H9 (cell line): ENCODE results near the gene LAX1. TPM values are rescaled to one million over a fixed set of nuclear protein-coding genes. Genes with fewer than 3 reads are reported as not detected.

ENCODE experiments used
- DNase-seq: peaks from one replicate; pipeline ENCODE4 v3.0.0-alpha.2; 2017
- H2AFZ ChIP-seq: one replicate; pipeline ENCODE4 v1.6.1; 2013; ENCODE audit warnings: mild to moderate bottlenecking, low read length, control low read depth, moderate library complexity
- H2AK5ac ChIP-seq: 2 replicates; pipeline ENCODE4 v1.6.1; 2013; ENCODE audit warnings: low read length, control low read depth, mixed read lengths; ENCODE audit not compliant: insufficient read length
- H2BK120ac ChIP-seq: one replicate; pipeline ENCODE4 v1.6.1; 2013; ENCODE audit warnings: low read depth, mild to moderate bottlenecking, low read length, control low read depth, inconsistent platforms; ENCODE audit not compliant: poor library complexity, severe bottlenecking
- H2BK12ac ChIP-seq: 2 replicates; pipeline ENCODE4 v1.6.1; 2013; ENCODE audit warnings: low read length, control low read depth, mixed read lengths, low read depth; ENCODE audit not compliant: insufficient read length
- H2BK15ac ChIP-seq: 2 replicates; pipeline ENCODE4 v1.6.1; 2013; ENCODE audit warnings: low read depth, low read length, control low read depth
- H2BK20ac ChIP-seq: one replicate; pipeline ENCODE4 v1.6.1; 2013; ENCODE audit warnings: low read depth, mild to moderate bottlenecking, low read length, control low read depth, inconsistent platforms; ENCODE audit not compliant: poor library complexity, severe bottlenecking
- H2BK5ac ChIP-seq: 2 replicates; pipeline ENCODE4 v1.6.1; 2013; ENCODE audit warnings: low read length, control low read depth, mixed read lengths; ENCODE audit not compliant: insufficient read length
- H3K14ac ChIP-seq: 2 replicates; pipeline ENCODE4 v1.6.1; 2013; ENCODE audit warnings: low read length, control low read depth; ENCODE audit not compliant: insufficient read depth
- H3K18ac ChIP-seq: 2 replicates; pipeline ENCODE4 v1.6.1; 2013; ENCODE audit warnings: low read depth, mild to moderate bottlenecking, mixed read lengths, low read length, control low read depth; ENCODE audit not compliant: insufficient read length
- H3K23ac ChIP-seq: 2 replicates; pipeline ENCODE4 v1.6.1; 2013; ENCODE audit warnings: low read length, control low read depth, mixed read lengths, low read depth; ENCODE audit not compliant: insufficient read length
- H3K23me2 ChIP-seq: 2 replicates; pipeline ENCODE4 v1.6.1; 2013; ENCODE audit warnings: low read depth, mild to moderate bottlenecking, mixed read lengths, low read length, control low read depth; ENCODE audit not compliant: insufficient read length, poor library complexity, severe bottlenecking
- H3K27ac ChIP-seq: 2 replicates; pipeline ENCODE4 v1.5.1; 2013; ENCODE audit warnings: low read length, control low read depth, mixed read lengths, low read depth; ENCODE audit not compliant: insufficient read length
- H3K27me3 ChIP-seq: 2 replicates; pipeline ENCODE4 v1.6.1; 2013; ENCODE audit warnings: low read length, control low read depth, inconsistent platforms; ENCODE audit not compliant: insufficient read depth
- H3K4ac ChIP-seq: 2 replicates; pipeline ENCODE4 v1.6.1; 2013; ENCODE audit warnings: low read depth, mild to moderate bottlenecking, control low read depth, inconsistent platforms, low read length, moderate library complexity
- H3K4me1 ChIP-seq: 2 replicates; pipeline ENCODE4 v1.6.1; 2013; ENCODE audit warnings: low read length, control low read depth, inconsistent platforms; ENCODE audit not compliant: insufficient read depth
- H3K4me2 ChIP-seq: 2 replicates; pipeline ENCODE4 v1.6.1; 2013; ENCODE audit warnings: low read length, control low read depth, mixed read lengths; ENCODE audit not compliant: insufficient read length, insufficient read depth
- H3K56ac ChIP-seq: 2 replicates; pipeline ENCODE4 v1.6.1; 2013; ENCODE audit warnings: low read depth, mild to moderate bottlenecking, mixed read lengths, low read length, control low read depth; ENCODE audit not compliant: insufficient read length
- H3K79me1 ChIP-seq: 2 replicates; pipeline ENCODE4 v1.6.1; 2013; ENCODE audit warnings: low read depth, mild to moderate bottlenecking, moderate library complexity, low read length, control low read depth, inconsistent platforms; ENCODE audit not compliant: insufficient read depth, poor library complexity, severe bottlenecking
- H3K79me2 ChIP-seq: 2 replicates; pipeline ENCODE4 v1.6.1; 2013; ENCODE audit warnings: low read length, control low read depth, inconsistent platforms; ENCODE audit not compliant: insufficient read depth
- H3K9ac ChIP-seq: 2 replicates; pipeline ENCODE4 v1.6.1; 2013; ENCODE audit warnings: low read length, control low read depth, mixed read lengths; ENCODE audit not compliant: insufficient read length; ENCODE audit errors: extremely low read depth
- H3K9me3 ChIP-seq: one replicate; pipeline ENCODE4 v1.6.1; 2013; ENCODE audit warnings: low read depth, low read length, inconsistent platforms; ENCODE audit not compliant: control insufficient read depth
- H3T11ph ChIP-seq: one replicate; pipeline ENCODE4 v1.6.1; 2013; ENCODE audit warnings: mild to moderate bottlenecking, low read length, control low read depth, inconsistent platforms
- H4K20me1 ChIP-seq: one replicate; pipeline ENCODE4 v1.6.1; 2013; ENCODE audit not compliant: control insufficient read depth, insufficient read length, insufficient read depth
- H4K5ac ChIP-seq: 2 replicates; pipeline ENCODE4 v1.6.1; 2013; ENCODE audit warnings: low read depth, mild to moderate bottlenecking, mixed read lengths, low read length, control low read depth; ENCODE audit not compliant: insufficient read length
- H4K8ac ChIP-seq: replicated peaks from 2 replicates; pipeline ENCODE4 v1.6.1; 2013; ENCODE audit warnings: low read length, control low read depth, mixed read lengths, low read depth; ENCODE audit not compliant: insufficient read length
- H4K91ac ChIP-seq: 2 replicates; pipeline ENCODE4 v1.6.1; 2013; ENCODE audit warnings: low read depth, mild to moderate bottlenecking, moderate library complexity, mixed read lengths, low read length, control low read depth; ENCODE audit not compliant: insufficient read length
- H3K27ac Mint-ChIP-seq, 3 experiments: 2 replicates in 2 of 3; 3 replicates in 1 of 3; pipeline ENCODE4 v1.8.0; 2020 to 2021; ENCODE audit warnings: mixed read lengths in 3 of 3, mild to moderate bottlenecking in 1 of 3, moderate library complexity in 1 of 3
- H3K27me3 Mint-ChIP-seq: 2 replicates; pipeline ENCODE4 v1.8.0; 2021; ENCODE audit warnings: low read depth, mild to moderate bottlenecking, moderate library complexity, mixed read lengths
- H3K36me3 Mint-ChIP-seq, 3 experiments: 2 replicates in 2 of 3; 3 replicates in 1 of 3; pipeline ENCODE4 v1.8.0; 2020 to 2021; ENCODE audit warnings: low read depth in 3 of 3, mixed read lengths in 3 of 3; ENCODE audit not compliant: insufficient read depth in 1 of 3
- H3K4me1 Mint-ChIP-seq, 2 experiments: 2 replicates each; pipeline ENCODE4 v1.8.0; 2020; ENCODE audit warnings: mixed read lengths in 2 of 2
- H3K4me3 Mint-ChIP-seq, 2 experiments: 2 replicates in 1 of 2; 3 replicates in 1 of 2; pipeline ENCODE4 v1.8.0; 2020 to 2021; ENCODE audit warnings: mild to moderate bottlenecking in 2 of 2, mixed read lengths in 2 of 2, moderate library complexity in 1 of 2
- H3K9me3 Mint-ChIP-seq, 2 experiments: 2 replicates in 1 of 2; 3 replicates in 1 of 2; pipeline ENCODE4 v1.8.0; 2020; ENCODE audit warnings: mild to moderate bottlenecking in 2 of 2, mixed read lengths in 2 of 2, moderate library complexity in 1 of 2
- CTCF ChIP-seq: fragments of 200-600 bp; sonication (generic); conservative IDR thresholded peaks from 3 replicates; pipeline ENCODE4 v1.8.0; 2021; ENCODE audit warnings: antibody characterized with exemption, mild to moderate bottlenecking
- WGBS: extraction: QIAGEN DNeasy Blood & Tissue Kit; methylation state at CpG from one replicate; pipeline ENCODE4 v1.1.7; 2013; ENCODE audit warnings: missing lambda C conversion rate, low lambda C conversion rate, mixed read lengths; ENCODE audit not compliant: insufficient read length; ENCODE audit errors: extremely low coverage; 5-methylcytosine and 5-hydroxymethylcytosine counted together
- total RNA-seq: library from RNA; stranded (reverse); gene quantifications from 2 replicates; pipeline ENCODE4 v1.2.1, GENCODE V29; 2021

LAX1 gene
- total RNA-seq, 1 experiment from 2014 or later: not detected

- Histone ChIP-seq H4K5ac (no peak overlapping the region), H4K8ac (no peak overlapping the region), H3K14ac (no peak overlapping the region), H3K27me3 (no peaks in the 10 kb centered on the region), H3K23me2 (no peaks in the 10 kb centered on the region), H4K20me1 (no peaks in the 10 kb centered on the region), H2AFZ (no peak overlapping the region), H2BK12ac (no peak overlapping the region), H3T11ph (no peak overlapping the region), H2AK5ac (no peak overlapping the region), H3K9me3 (no peaks in the 10 kb centered on the region), H2BK5ac (no peak overlapping the region), H3K23ac (no peak overlapping the region), H2BK120ac (no peak overlapping the region), H4K91ac (no peak overlapping the region), H3K79me1 (no peaks in the 10 kb centered on the region), H2BK15ac (no peak overlapping the region), H3K79me2 (no peaks in the 10 kb centered on the region), H3K4ac (no peak overlapping the region), H3K18ac (no peak overlapping the region), H3K27ac (no peak overlapping the region), H3K9ac (no peak overlapping the region), H3K4me2 (no peak overlapping the region), H3K56ac (no peak overlapping the region), H3K4me1 (no peaks in the 10 kb centered on the region), H2BK20ac (no peak overlapping the region)
- Mint-ChIP-seq H3K27me3 (no peaks in the 10 kb centered on the region), H3K36me3 (no peaks in the 10 kb centered on the region), H3K4me3 (no peak overlapping the region), H3K27ac (peak overlapping the region in 1 of 3 experiments; percentile 75; a peak in 1 of 7 replicates), H3K9me3 (no peaks in the 10 kb centered on the region), H3K4me1 (peaks cover 0 to 2% of the 10 kb centered on the region in 2 experiments; a peak in 1 of 4 replicates)
- TF ChIP-seq CTCF: no peak
- DNase-seq: no peak
- no CpG with 5 or more reads among the region's 1 CpG for WGBS
These were observed 1.5 kb upstream of the LAX1 start for GRCh38 chr1:203763505-203763904.
